GM19324 (cell line): Measurements from ENCODE around the gene CPA3.

Experiments used
- ATAC-seq: cut with Tn5 transposase; IDR thresholded peaks from one replicate; pipeline ENCODE4 v1.9.1; 2021; ENCODE audit warnings: mild to moderate bottlenecking, moderate library complexity; ENCODE audit not compliant: unreplicated experiment, low FRiP score

Gene CPA3

DNA sequence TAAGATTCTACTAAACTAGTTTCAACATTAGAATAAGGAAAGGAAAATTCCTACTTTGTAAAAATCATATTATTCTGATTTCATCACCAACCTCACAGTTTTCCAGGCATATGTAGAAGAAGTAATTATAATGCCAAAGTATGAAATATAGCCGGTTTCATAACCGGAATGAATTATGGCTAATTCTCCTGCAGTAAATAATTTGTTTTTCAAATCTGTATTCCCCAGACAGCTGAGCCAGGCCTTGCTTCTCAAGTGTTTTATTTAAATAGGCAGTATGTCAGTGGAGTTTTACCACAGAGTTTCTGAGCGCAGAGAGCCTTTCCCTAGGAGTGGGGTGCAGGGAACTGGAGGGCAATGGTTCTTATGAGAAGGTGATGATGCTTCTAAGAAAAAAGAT is 8.7 kb upstream of the CPA3 start:
- no peak for ATAC-seq

- ATAC-seq, result no peak
Measured at GRCh38 chr3:148857316-148857715, 7.8 kb upstream of the CPA3 start.

- ATAC-seq, result no peak
Measured at GRCh38 chr3:148861277-148861869, 3.7 kb upstream of the CPA3 start.

- ATAC-seq, result no peak
Measured at GRCh38 chr3:148863297-148863696, 1.8 kb upstream of the CPA3 start.

DNA sequence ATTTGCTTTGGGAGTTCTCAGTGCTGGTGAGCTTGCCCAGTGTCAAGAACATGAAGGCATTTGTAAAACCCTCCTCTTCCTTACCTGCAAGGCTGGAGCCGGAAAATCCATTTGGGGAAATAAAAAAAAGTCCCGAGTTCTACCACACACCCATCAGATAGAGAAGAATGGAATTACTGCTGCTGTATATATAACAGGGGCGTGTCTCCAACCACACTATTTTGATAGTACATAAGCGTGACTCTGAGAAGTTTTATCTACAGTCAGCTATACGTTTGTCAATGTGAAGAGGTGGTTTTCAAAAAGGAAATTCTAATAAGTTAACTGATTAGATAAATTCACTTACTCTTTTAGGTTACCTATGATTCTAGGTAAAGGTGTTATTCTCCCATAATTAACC is 1.3 kb upstream of the CPA3 start:
- ATAC-seq, result no peak

GRCh38 chr3:148866261-148866660 is 1.2 kb downstream of the CPA3 start:
- no peak for ATAC-seq

- no peak for ATAC-seq
Measured at GRCh38 chr3:148873270-148873927, 8.3 kb downstream of the CPA3 start.

DNA sequence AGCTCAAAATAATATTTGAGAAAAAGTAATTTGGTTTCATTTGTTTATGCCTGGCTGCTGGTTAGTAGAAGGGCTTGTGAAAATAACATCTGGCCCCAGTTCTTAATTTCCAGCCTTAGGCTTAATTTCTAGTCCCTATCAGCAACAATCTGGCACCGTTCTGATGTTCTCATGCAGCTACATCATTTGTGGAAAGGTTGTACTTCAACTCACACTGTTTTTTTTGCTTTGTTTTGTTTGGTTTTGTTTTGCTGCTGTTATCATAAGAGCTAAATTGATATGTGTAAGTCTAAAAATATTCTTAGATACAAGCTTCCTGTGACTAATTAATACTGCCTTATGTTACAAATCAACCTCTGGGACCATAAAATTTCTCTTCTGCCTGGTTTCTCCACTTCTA is 8.9 kb downstream of the CPA3 start:
- no peak for ATAC-seq

- ATAC-seq, result no peak
Measured at GRCh38 chr3:148878095-148878494, 13.0 kb downstream of the CPA3 start.

DNA sequence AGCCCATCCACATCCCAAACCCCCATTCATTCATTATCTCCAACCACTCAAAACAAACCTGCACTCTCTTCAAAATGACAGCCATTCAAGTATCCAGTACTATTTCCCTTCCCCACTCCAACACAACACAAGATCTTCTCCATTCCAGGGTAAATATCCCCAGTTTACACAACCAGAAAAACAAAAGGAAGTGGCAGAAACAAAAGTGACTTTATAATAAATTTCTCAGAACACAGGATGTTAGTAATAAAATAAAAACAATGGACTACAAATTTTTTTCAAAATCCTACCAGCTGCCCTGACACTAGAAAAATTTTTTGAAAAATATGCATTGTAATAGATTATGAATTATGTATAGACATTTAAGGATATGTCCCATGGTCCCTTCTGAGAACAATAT is 14.2 kb downstream of the CPA3 start:
- ATAC-seq, result no peak

- ATAC-seq, result no peak
Measured at GRCh38 chr3:148880681-148881080, 15.6 kb downstream of the CPA3 start.

GRCh38 chr3:148881286-148881685 is 16.2 kb downstream of the CPA3 start:
- no peak for ATAC-seq

- no peak for ATAC-seq
Measured at GRCh38 chr3:148882288-148882687, 17.2 kb downstream of the CPA3 start.

GRCh38 chr3:148883163-148883562 is 18.1 kb downstream of the CPA3 start:
- ATAC-seq, result no peak

DNA sequence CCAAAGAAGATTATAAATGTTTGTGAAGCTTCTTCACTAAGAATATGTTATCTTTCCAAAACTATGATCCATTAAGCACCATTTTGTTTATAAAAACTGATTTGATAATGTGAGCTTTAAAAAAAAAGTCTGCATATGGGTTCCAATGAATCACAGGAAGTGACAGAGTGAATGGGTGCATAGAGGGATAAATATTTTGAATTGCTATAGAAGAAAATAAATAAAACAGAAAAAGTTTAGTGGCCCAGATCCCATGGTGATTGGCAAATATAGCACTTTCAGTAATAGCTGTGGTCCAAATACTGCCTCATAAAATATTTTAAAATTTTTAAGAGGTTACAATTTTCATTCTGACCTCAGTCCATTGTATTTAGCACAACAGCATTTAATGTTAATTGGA is 19.2 kb downstream of the CPA3 start:
- no peak for ATAC-seq

GRCh38 chr3:148889828-148890227 is 24.7 kb downstream of the CPA3 start:
- ATAC-seq, result no peak

DNA sequence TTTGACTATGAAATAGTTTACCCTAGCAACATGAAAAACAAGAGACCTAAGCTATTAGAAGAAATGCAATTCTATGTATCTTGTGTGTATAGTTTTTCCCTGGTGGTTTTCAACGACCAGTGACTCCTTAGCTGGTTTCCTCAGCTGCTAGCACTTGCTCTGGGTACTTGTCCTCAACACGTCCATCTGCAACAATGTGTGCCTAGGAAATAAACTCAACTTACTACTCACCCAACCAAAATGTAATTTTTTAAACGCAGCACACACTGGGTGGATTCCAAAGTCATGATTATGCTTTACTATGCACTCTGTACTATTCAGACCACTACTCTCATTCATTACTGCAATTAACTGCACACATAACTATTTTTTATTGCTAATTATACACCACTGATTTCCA is 31.0 kb downstream of the CPA3 start:
- ATAC-seq, result no peak

- ATAC-seq, result no peak
Measured at GRCh38 chr3:148901987-148902791, 37.1 kb downstream of the CPA3 start.

GRCh38 chr3:148903022-148903442 is 37.9 kb downstream of the CPA3 start:
- no peak for ATAC-seq

GRCh38 chr3:148903941-148904340 is 38.8 kb downstream of the CPA3 start:
- ATAC-seq, result no peak

DNA sequence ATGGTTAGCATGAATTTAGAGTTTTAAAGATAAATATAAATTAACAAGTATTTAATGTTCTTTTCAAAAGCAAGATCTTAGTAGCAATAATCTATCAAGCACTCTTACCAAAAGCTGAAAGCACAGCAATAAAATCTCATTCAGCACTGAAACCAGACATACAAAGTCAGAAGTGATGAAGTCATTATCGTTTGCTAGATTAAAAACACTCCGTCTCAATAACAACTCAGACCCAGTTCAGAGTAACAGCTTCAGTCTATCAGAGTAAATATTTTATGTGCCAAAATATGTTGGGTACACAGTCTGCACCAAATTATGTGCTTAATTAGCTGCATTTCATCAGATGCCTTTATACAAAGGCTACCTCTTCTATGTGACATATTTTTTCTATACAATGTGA is 41.6 kb downstream of the CPA3 start:
- no peak for ATAC-seq

GRCh38 chr3:148911173-148911572 is 46.1 kb downstream of the CPA3 start:
- ATAC-seq, result no peak
